ENCODE data around the gene CAVIN3.

The CAVIN3 gene

GRCh38 chr11:6326985-6327384 is 6.7 kb upstream of the CAVIN3 start:
- no peak overlapping the region for H3K4me3 ChIP-seq (ENCODE audit: low read depth, low read length)

GRCh38 chr11:6326303-6326702 is 6.0 kb upstream of the CAVIN3 start:
- DNase-seq (ENCODE audit: low read depth), result no peak
- H3K4me3 ChIP-seq (ENCODE audit: low read depth, low read length), result no peak overlapping the region
- TF ChIP-seq, protein P1, sequence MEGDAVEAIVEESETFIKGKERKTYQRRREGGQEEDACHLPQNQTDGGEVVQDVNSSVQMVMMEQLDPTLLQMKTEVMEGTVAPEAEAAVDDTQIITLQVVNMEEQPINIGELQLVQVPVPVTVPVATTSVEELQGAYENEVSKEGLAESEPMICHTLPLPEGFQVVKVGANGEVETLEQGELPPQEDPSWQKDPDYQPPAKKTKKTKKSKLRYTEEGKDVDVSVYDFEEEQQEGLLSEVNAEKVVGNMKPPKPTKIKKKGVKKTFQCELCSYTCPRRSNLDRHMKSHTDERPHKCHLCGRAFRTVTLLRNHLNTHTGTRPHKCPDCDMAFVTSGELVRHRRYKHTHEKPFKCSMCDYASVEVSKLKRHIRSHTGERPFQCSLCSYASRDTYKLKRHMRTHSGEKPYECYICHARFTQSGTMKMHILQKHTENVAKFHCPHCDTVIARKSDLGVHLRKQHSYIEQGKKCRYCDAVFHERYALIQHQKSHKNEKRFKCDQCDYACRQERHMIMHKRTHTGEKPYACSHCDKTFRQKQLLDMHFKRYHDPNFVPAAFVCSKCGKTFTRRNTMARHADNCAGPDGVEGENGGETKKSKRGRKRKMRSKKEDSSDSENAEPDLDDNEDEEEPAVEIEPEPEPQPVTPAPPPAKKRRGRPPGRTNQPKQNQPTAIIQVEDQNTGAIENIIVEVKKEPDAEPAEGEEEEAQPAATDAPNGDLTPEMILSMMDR (IDR thresholded peaks at IDR 0.05; ENCODE audit: control insufficient read depth, extremely low read depth, insufficient read depth), result no peak

More at GRCh38 chr11:6326985-6327384, 6.7 kb upstream of the CAVIN3 start:
- TF ChIP-seq, protein P1 (IDR thresholded peaks at IDR 0.05; ENCODE audit: control insufficient read depth, extremely low read depth, insufficient read depth), result no peak
- no peak for DNase-seq (ENCODE audit: low read depth)

DNA sequence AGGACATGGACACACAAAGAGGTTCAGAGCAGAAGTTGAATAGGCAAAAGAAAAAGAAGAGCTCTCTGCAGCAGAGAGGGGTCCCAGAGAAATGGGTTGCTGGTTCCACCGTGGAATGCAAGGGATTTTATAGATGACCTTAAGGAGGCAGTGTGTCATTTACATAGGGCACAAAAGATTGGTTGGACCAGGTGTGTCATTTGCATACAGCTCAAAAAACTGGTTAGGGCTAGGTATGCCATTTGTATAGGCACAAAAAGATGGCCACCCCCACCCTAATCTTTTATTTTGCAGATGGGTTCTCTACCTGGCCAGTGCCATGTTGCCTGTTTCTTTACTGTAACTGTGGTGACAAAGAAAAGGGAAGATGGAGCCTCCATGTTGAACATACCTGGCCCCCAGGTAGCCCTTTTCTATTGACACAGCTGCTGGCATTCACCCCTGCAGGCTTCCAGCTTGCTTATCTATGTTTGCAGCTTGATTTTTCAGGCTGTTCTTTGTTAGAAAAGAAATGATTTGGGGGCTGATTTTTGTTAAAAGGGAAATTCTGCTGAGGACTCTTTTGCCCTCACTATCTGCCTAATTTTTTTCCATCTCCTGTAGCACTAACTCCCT is 3.1 kb upstream of the CAVIN3 start:
- TF ChIP-seq, protein P1 (IDR thresholded peaks at IDR 0.05; ENCODE audit: control insufficient read depth, extremely low read depth, insufficient read depth), result no peak
- H3K4me3 ChIP-seq (ENCODE audit: low read depth, low read length), result no peak overlapping the region
- no peak for DNase-seq (ENCODE audit: low read depth)

DNA sequence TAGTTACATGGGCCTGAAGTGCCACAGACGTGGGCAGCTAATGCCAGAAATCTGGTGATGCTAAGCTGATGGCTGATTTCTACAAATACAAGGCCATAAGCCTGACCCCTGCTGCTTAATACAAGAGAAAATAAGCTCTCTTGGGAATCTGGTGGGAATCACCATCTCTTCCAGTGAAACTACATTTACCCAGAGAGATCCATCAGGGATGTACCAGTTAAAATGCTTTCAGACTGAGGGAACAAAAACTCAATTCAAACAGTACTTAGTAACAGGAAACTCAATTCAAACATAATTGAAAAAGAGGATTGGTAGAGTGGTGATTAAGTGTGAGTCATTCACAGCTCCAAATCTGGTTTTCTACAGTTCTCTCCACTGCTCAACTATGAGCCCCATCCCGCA is 1.7 kb upstream of the CAVIN3 start:
- no peak for DNase-seq (ENCODE audit: low read depth)
- TF ChIP-seq, protein P1 (IDR thresholded peaks at IDR 0.05; ENCODE audit: control insufficient read depth, extremely low read depth, insufficient read depth), result no peak
- no peak overlapping the region for H3K4me3 ChIP-seq (ENCODE audit: low read depth, low read length)

DNA sequence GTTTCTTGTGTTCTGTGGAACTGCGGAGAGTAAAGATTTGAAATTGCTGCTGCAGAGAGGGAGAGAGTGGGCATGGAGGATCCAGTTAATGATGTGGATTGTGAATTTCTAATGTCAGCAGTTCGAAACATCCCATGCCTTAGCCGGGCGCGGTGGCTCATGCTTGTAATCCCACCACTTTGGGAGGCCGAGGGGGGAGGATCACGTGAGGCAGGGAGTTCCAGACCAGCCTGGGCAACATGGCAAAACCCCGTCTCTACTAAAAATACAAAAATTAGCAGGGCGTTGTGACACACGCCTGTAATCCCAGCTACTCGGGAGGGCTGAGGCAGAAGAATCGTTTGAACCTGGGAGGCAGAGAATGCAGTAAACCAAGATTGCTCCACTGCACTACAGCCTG is 1.1 kb upstream of the CAVIN3 start:
- TF ChIP-seq, protein P1 (IDR thresholded peaks at IDR 0.05; ENCODE audit: control insufficient read depth, extremely low read depth, insufficient read depth), result no peak

GRCh38 chr11:6319704-6320410 is 444 bp downstream of the CAVIN3 start:
- no peak overlapping the region for H3K4me3 ChIP-seq (ENCODE audit: low read depth, low read length)
- no peak for DNase-seq (ENCODE audit: low read depth)
- TF ChIP-seq, protein P1 (IDR thresholded peaks at IDR 0.05; ENCODE audit: control insufficient read depth, extremely low read depth, insufficient read depth), result no peak

More for the DNA sequence above, 1.1 kb upstream of the CAVIN3 start:
- no peak overlapping the region for H3K4me3 ChIP-seq (ENCODE audit: low read depth, low read length)
- no peak for DNase-seq (ENCODE audit: low read depth)

All from LNCaP clone FGC (cell line).